Right ventricle myocardium inferior (tissue), 1 donor: ENCODE results near the gene GARNL3. TPM values are rescaled to one million over a fixed set of nuclear protein-coding genes. Genes with fewer than 3 reads are reported as not detected.

Experiments used
- ATAC-seq: fragments of 200-7000 bp; cut with Tn5 transposase; one replicate; pipeline ENCODE4 v1.9.1; 2020; ENCODE audit warnings: mild to moderate bottlenecking, moderate library complexity
- DNase-seq: peaks from one replicate; pipeline ENCODE4 v3.0.0; 2021; ENCODE audit errors: missing footprints
- intact Hi-C: fragments of 100-400 bp; cut with DNase I; formaldehyde crosslinking; loops from one replicate; pipeline ENCODE4 v1.11.0; 2022
- long read RNA-seq: library from polyadenylated mRNA; unstranded; transcript quantifications from one replicate; pipeline ENCODE4 v2.0.0, GENCODE V29; 2021
- total RNA-seq: library from RNA; stranded (reverse); fragmentation: NEBNext Ultra II Directional; extraction: Animal tissue kit (Norgen Biotek cat#: 25700); gene quantifications from one replicate; pipeline ENCODE4 v1.2.1, GENCODE V29; 2021
- donor health status: DM: no; HTN: yes; CAD: no; lungs with severe emphysema.

GARNL3 gene
- total RNA-seq, result 13.1 TPM
- long read RNA-seq, partial matches to known transcripts, result 0 of 5 reads
- long read RNA-seq, other reads (novel, unspliced or antisense), result 3 of 5 reads

- ATAC-seq, result peak; percentile 56
- intact Hi-C loops, result loop anchor here (1.0 kb wide), 1 partner anchor 47 kb away; no protein-coding TSS in a partner anchor
- no peak for DNase-seq
Observed at GRCh38 chr9:127264462-127265219, at the start of gene GARNL3. Gene GARNL3, plus strand, starts transcription at chr9:127264774. Its CDS starts 104 bp downstream, at chr9:127264878.

GRCh38 chr9:127215268-127216209 lies 49.0 kb upstream of the GARNL3 start:
- DNase-seq (peak; percentile 45), ATAC-seq (no peak)
- intact Hi-C loops, result no loop called here

- intact Hi-C loops, result no loop called here
- DNase-seq, result no peak
Observed at GRCh38 chr9:127216210-127216887, 48.2 kb upstream of the GARNL3 start.

GRCh38 chr9:127216888-127217217 lies 47.7 kb upstream of the GARNL3 start:
- DNase-seq, result peak; percentile 74
- no peak for ATAC-seq
- intact Hi-C loops, result no loop called here

More at GRCh38 chr9:127216210-127216887, 48.2 kb upstream of the GARNL3 start:
- no peak for ATAC-seq

- intact Hi-C loops, result no loop called here
- DNase-seq, result peak; percentile 60
- ATAC-seq, result no peak
Observed at GRCh38 chr9:127218818-127219217, 45.8 kb upstream of the GARNL3 start.

GRCh38 chr9:127219520-127219919 lies 45.1 kb upstream of the GARNL3 start:
- ATAC-seq, result no peak
- intact Hi-C loops, result no loop called here

GRCh38 chr9:127221695-127222094 lies 42.9 kb upstream of the GARNL3 start:
- no peak for ATAC-seq
- intact Hi-C loops, result loop anchor here (5.0 kb wide), 1 partner anchor 176 kb away; the partner anchor contains the start of gene SLC2A8
- DNase-seq, result no peak

More at GRCh38 chr9:127219520-127219919, 45.1 kb upstream of the GARNL3 start:
- peak; percentile 59 for DNase-seq

GRCh38 chr9:127222388-127223095 lies 42.0 kb upstream of the GARNL3 start:
- intact Hi-C loops, result loop anchor here (5.0 kb wide), 1 partner anchor 175 kb away; the partner anchor contains the start of gene SLC2A8

GRCh38 chr9:127223266-127223665 lies 41.3 kb upstream of the GARNL3 start:
- ATAC-seq (no peak), DNase-seq (no peak)
- intact Hi-C loops, result loop anchor here (5.0 kb wide), 1 partner anchor 174 kb away; the partner anchor contains the start of gene SLC2A8

More at GRCh38 chr9:127222388-127223095, 42.0 kb upstream of the GARNL3 start:
- no peak for ATAC-seq
- DNase-seq, result no peak

- no peak for ATAC-seq
- intact Hi-C loops, result loop anchor here (2.0 to 5.0 kb wide), 2 partner anchors 21 to 174 kb away; partner anchors contain the start of gene SLC2A8
- no peak for DNase-seq
Observed at GRCh38 chr9:127223810-127224177, 40.8 kb upstream of the GARNL3 start.

- DNase-seq, result peak; percentile 95
- ATAC-seq, result peak; percentile 87
- intact Hi-C loops, result loop anchor here (2.0 to 5.0 kb wide), 2 partner anchors 20 to 173 kb away; partner anchors contain the start of gene SLC2A8
Observed at GRCh38 chr9:127224178-127224882, 40.2 kb upstream of the GARNL3 start.

- peak; percentile 99 for DNase-seq
- intact Hi-C loops, result loop anchor here (2.0 to 5.0 kb wide), 2 partner anchors 20 to 172 kb away; partner anchors contain the start of gene SLC2A8
- ATAC-seq, result peak; percentile 96
Observed at GRCh38 chr9:127224883-127225739, 39.5 kb upstream of the GARNL3 start.

GRCh38 chr9:127225801-127226625 lies 38.6 kb upstream of the GARNL3 start:
- DNase-seq, result no peak
- intact Hi-C loops, result loop anchor here (2.0 kb wide), 1 partner anchor 19 kb away; no protein-coding TSS in a partner anchor
- no peak for ATAC-seq

GRCh38 chr9:127229691-127230417 lies 34.7 kb upstream of the GARNL3 start:
- no peak for DNase-seq
- ATAC-seq, result no peak
- intact Hi-C loops, result no loop called here

GRCh38 chr9:127231666-127232065 lies 32.9 kb upstream of the GARNL3 start:
- ATAC-seq (no peak), DNase-seq (no peak)
- intact Hi-C loops, result no loop called here
